Activated CD8-positive, alpha-beta memory T cell treated with anti-CD3 and anti-CD28 coated beads, Interleukin-2, amount 50 U/mL, for 1 hour (primary cell): ENCODE measurements around the gene ATP13A4.

ENCODE experiments used
- DNase-seq: peaks from one replicate; pipeline ENCODE4 v3.0.0-alpha.2; 2020; ENCODE audit errors: extremely low read depth

Gene ATP13A4

GRCh38 chr3:193491026-193491425 is 63.7 kb downstream of the ATP13A4 start:
- DNase-seq, result no peak

GRCh38 chr3:193490580-193490979 is 64.1 kb downstream of the ATP13A4 start:
- no peak for DNase-seq

DNA sequence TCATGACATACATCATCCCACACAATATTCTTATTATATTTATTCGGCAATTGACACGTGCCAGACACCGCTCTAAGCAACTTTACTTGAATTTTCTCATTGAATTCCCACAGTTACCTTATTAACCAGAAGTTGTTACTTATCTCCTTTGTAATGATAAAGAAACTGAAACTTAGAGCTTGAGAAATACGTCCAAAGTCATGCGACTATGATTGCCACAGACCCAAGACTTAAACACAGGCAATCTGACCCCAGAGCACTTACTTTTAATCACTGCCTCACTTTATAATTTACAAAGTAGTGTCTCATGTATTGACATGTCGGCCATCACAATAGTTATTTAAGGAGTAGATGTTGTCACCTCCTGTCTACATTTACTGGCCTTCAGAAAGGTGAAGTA is 64.7 kb downstream of the ATP13A4 start:
- DNase-seq, result no peak

DNA sequence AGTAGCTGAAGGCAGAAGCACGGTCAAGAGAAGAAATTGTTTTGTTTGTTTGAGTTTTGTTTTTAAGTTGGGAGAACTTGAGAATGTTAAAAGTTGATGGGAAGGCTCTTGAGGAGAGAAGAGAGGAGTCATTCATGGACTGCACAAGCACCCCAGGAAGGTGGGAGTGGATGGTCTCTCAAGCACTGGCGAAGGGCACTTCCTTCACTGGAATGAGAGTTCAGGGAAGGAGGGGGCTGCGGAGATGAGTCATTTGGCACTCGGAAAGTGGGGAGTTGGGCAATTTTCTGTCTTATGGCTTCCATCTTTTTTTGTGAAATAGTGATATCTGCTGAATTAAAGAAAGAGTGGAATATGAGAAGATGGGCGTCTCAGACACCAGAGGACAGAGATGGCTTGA is 66.0 kb downstream of the ATP13A4 start:
- DNase-seq, result no peak

DNA sequence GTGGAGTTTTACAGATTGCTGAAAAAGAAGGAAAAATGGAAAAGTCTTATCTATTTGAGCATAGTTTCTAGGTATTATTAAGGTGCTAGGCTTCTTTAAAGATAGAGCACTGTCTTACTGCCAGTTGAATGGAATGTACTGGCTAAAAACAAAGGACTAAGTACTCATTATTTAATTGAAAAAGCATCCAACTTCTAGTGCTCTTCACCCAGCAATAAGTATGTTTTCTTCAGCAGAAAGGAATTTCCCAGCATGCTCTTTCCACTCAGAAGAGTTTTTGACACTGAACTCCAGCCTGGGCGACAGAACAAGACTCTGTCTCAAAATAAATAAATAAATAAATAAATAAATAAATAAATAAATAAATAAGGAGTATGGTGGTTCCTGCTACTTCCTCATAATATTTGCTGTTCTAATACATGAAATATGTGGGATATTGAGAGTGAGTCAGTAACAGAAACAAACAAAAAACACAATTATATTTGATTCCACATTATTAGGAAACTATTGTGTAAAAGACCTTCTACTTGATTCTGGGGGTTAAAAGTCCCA is 70.6 kb downstream of the ATP13A4 start:
- no peak for DNase-seq

GRCh38 chr3:193481436-193481835 is 73.3 kb downstream of the ATP13A4 start:
- DNase-seq, result no peak

- no peak for DNase-seq
These were observed 80.2 kb downstream of the ATP13A4 start for GRCh38 chr3:193474446-193474845.

GRCh38 chr3:193470710-193471109 is 84.0 kb downstream of the ATP13A4 start:
- no peak for DNase-seq

DNA sequence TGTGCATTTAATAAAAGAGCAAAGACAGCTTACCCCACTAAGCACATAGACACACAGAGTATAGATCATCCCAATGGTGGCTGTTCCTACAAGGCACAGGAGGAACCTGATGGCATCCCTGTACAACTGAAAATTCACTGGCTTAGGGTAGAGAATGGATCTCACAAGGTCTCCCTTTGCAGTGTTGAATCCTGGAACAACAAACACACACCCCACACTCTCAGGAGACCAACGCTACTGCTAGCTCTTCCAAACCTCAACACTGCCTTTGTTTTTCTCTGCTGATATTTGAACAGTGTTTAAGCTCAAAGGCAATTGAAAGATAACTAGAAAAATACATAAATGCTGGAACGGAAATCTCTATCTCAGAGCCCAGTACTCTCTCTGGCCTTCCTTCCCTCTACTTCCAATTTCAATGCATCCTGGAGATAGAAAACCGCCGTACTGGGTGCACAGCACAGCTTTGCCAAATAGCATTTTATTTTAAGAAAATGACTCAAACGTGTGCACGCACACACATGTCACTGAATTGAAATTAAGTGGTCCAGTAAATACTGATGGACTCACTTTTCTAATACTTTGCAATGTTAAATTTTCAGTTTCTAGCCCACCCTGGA is 88.6 kb downstream of the ATP13A4 start:
- no peak for DNase-seq

GRCh38 chr3:193464889-193465288 is 89.8 kb downstream of the ATP13A4 start:
- DNase-seq, result no peak

DNA sequence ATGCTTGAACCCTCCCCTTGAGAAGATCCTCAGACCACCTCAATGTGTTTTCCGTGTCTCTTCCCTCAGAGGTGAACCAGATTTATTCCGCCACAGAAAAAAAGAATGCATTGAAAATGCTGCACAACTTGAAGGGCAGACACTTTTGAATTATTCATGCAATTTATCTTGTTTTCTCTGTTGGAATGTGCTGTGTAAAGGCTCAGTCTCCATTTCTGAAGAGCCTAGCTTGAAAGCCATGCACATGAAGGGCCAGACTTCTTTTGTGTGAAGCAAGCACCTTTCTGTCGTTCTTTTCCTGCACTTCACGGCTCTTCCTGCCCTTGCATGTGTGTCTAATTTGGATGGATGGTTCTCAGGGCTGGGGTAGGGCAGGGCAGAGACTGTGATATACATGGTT is 97.2 kb downstream of the ATP13A4 start:
- DNase-seq, result no peak

DNA sequence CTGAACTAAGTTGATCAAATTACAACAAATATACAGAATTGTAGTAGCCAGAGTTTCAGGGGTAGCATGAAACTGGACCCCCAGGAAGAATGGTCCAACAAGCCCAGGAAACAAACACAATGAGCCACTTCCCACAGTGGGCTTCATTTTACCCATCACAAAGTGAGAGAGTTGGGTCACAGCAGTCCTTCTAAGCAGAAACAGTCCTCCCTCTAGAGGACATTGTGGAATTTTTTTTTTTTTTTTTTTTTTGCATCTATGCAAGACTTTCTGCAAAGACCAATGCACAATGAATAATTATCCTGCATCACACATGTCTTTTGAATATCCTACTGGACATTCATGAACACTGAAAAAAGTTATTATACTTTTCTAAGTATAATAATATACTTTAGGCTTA is 102.4 kb downstream of the ATP13A4 start:
- no peak for DNase-seq

DNA sequence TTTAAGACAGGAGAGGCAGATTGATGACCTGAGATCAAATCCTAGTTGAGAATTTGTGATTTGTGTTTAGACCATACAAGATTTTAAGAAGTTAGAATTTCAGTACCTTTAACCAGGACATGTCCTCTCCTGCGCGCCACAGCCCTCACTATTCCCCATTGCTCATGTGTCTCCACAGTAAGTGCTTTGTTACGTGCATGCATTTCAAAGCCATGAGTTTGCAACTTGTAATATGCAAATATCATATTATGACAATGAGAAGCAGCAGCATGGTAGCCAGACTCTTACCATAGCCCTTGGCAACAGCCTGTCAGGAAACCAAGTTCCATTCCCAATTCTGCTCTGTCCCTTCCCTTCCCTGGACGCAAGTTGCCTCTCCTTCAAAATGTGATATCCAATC is 102.8 kb downstream of the ATP13A4 start:
- DNase-seq, result no peak

DNA sequence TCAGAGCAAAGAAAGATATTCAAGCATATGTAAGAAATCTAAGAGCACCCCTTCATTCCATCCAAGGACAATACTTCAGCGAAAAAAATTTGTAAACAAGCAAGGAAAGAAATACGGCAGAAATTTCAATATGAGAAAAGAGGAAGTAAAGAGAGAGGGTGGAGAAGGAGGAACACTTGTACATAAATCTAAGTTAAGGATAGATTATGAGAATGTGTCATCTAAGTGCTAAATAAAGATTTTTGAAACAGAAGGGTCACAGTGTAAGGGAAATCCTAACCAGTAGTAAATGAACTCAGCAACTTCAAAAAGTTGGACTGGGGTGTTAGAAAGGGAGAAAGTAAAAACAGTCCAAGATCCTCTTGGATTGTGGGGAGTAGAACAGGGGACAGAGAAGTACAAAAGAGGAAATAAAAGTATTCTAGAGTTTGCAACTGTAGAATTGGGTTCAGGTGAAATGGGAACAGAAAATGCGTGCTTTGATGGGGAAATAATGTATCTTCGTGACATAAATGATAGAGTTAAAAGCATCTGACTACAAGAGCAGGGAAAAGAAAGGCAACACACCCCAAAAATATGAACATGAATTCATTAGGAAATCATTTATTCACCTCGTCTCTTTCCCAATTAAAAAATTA is 107.6 kb downstream of the ATP13A4 start:
- no peak for DNase-seq

DNA sequence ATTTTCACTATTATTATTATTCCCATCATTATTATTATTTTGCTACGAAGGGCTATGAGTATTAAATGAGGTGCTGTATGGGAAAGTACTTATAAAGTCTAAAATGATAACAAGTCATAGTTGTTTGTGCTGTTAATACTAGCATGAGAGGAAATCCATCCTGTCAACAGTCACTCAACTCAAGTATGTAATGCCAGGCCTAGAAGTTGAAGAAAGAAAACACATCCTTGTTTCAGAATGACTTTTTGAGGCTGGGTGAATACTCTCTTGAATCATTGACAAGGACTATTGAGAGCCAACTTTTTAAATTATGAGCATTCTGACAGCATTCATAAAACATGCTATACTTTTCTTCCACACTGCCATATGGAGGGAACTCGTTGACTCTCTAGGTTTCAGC is 115.3 kb downstream of the ATP13A4 start:
- no peak for DNase-seq

DNA sequence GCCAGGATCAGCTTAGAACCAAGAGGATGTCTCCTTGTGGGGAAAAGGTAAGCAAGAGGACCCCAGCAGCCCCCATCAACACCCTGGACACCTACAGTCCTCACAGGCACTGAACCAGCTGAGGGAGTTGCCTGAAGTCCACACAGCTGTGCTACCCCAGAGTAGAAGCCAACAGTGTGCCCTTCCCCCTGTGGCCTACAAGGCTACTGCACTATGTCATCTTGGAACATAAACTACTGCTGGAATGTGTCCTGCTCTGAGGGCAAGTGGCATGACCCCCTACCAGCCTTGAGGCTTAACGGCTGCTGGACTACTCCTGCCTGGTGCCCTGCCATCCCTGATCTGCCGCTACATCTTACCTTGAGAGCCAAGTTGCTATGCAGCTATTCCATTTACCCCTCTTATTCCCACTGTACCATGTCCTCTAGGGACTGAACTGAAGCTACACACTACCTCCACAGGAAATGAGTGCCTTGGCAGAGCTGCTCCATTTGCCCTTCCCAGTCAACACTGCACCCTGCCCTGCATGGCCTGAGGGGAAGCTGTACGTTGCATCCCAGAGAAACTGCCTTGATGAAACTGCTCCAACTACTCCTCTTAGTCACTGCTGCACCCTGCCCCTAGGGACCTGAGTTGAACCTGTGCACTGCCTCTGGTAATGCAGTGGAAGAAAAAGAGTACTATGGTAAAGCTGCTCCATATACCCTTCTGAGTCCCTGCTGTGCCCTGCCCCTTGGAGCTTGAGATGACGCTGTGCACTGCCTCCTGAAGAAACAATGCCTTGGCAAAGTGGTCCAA is 135.9 kb downstream of the ATP13A4 start:
- DNase-seq, result no peak

DNA sequence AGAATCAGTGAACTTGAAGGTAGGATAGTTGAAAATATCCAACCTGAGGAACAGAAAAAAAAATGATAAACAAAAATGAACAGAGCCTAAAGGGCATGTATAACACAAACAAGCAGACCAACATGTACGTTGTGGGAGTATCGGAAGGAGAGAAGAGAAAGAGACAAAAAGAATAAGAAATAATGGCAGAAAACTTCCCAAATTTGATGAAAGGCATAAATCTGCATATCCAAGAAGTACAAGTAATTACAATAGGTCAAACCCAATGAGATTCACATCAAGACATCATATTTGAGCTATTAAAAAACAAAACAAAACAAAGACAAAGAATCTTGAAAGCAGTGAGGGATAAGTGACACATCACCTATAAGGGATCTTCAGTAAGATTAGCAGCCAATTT is 138.1 kb downstream of the ATP13A4 start:
- DNase-seq, result no peak

DNA sequence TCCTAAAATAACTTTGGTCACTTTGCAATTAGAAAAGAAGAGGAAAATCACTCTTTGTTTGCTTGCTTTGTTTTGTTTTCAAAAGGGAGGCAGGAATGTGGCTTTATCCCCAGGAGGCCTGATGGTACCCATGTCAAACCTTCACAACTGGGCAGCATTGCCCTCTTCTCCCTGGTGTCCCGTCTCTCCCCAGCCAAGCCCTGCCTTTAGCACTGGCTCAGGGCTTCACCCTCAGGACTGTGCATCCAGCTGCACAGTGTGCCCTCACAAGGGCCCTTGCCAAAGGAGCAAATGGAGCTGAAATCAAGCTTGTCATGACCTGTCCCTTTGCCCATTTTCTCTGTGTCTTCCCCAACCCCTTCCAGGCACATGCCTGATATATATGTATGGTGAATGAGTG is 147.0 kb downstream of the ATP13A4 start:
- DNase-seq, result no peak

DNA sequence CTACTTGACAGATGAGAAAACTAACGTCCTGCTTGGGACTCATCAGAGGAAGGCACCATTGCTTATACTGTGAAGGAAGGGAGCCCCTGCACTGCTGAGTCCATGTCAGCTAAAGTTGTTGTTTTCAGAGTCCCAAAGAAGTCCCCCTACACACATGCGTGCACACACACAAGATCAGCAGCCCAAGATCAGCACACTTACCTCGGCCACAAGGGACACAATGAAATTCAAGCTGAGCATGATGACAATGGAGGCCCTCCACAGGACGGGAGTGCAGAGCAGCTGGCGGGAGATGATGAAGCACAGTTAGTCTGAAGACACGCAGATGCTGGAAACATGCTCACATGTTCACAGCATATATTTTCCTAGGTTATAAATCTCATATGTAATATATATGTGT is 147.6 kb downstream of the ATP13A4 start:
- DNase-seq, result no peak

DNA sequence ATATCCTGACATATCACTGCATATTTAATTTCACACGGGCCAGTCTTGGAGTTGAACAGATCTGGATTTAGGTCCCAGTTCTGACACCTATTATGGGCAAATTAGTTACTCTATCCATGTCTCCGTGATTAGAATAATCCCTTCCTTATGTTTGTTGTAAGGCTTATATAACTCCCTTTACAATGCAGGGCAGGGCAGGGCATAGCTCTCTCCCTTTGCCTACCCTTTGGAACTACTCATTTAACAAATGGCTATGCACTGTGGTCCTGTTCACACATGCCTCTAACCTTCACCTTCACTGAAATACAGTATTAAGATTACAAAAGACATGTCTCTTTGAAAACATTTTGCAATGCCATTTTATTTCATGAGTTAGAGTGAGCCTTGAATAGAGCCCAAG is 151.4 kb downstream of the ATP13A4 start:
- DNase-seq, result no peak

DNA sequence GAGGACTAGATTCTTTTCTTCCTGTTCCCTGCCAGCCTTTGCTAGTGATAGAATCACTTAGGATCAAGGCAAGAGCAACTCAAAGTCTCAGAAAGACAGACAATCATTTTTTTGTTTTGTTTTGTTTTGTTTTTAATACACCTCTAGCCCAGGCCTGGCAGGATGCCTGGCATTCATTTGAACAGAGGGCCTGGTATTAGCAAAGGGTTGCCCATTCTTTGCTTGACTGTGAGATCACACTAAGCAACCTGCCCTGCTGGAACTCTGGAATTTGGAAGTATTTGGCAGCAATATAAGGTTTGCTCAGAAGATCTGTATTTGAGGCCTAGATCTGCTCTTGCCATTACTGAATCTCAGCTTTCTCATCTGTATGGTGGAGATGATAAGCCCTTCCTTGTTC is 154.4 kb downstream of the ATP13A4 start:
- no peak for DNase-seq

DNA sequence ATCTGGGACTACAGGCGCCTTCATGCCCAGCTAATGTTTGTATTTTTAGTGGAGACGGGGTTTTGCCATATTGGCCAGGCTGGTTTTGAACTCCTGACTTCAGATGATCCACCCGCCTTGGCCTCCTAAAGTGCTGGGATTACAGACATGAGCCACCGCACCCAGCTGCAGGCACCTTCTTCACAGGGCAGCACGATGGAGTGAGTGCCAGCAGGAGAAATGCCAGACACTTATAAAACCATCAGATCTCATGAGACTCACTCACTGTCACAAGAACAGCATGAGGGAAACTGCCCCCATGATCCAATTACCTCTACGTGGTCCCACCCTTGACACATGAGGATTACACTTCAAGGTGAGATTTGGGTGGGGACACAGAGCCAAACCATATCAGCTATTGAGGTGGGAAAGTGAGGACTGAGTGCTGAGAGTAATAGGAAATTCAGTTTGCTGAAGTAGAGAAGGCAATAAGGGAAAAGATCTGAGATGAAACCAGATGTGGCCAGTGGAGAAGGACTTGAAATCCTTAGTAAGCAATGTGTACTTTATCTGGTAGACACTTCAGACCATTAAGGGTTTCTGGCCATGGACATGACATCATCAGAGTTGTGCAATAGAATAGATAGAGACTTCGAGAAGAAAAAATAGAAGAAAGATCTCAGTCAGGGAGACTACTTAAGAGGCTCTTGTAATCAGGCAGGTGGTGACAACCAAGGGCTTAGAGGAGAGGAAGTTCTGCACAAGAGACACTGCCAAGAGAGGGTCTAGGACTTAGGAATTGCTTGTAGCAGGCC is 158.0 kb downstream of the ATP13A4 start:
- no peak for DNase-seq
